NCI-H2227 (cell line): ENCODE measurements around the gene MRPL58.
A peak's percentile ranks its signal among the peaks of the same experiment; 100 is the strongest.

Experiments used
- DNase-seq: peaks from one replicate; lab custom pipeline; 2025; ENCODE audit not compliant: unreplicated experiment; lab: John Stamatoyannopoulos, UW

Gene MRPL58

DNA sequence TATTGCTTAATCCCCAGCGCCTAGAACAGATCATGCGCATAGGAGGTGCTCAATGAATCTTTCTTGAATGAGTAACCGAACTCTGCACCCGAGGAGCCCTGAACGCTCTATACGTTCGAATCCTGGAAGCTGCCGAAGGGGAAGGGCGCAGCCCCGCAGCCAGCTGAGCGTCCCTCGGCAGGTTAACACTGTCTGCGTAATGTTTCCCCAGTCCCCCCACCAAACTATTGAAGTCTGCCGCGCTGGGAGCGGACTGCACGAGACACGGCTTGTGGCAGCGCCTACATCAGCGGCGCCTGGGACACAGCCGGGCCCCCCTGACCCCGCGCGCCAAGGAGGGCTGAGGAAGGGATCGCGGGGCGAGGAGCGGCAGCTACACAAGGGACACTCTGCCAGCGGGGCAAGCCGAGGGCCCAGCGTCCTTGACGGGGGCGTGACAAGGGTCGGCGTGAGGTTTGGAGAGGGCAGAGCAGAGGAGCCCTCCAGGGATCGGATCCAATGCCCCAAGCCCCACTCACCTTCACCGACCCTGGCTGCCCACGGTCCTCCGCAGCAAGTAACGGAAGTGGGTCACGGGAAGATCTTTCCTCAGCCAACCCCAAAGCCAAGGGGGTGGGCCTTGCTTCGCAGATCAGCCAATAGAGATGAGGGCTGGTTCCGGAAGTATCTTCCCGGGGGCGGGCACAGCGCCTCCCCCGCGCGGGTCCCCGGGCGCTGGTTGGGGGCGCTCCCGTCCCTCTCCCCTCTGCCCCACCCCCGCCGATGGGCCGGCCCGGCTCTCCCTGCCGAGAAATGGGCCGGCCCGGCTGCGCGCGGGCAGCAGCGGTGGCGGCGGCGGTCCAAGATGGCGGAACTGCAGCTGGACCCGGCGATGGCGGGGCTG, 34.2 kb downstream of the MRPL58 start, which contains the start of the genes ATP5PD and KCTD2:
ATP5PD (minus strand) TSS at position 563 of the 883 bp plus-strand sequence. CDS start 4,319 bp downstream, outside the sequence.
KCTD2 (plus strand) TSS at position 819 of the 883 bp plus-strand sequence; CDS start at position 845, 26 bp downstream.
- peak; percentile 97 for DNase-seq

DNA sequence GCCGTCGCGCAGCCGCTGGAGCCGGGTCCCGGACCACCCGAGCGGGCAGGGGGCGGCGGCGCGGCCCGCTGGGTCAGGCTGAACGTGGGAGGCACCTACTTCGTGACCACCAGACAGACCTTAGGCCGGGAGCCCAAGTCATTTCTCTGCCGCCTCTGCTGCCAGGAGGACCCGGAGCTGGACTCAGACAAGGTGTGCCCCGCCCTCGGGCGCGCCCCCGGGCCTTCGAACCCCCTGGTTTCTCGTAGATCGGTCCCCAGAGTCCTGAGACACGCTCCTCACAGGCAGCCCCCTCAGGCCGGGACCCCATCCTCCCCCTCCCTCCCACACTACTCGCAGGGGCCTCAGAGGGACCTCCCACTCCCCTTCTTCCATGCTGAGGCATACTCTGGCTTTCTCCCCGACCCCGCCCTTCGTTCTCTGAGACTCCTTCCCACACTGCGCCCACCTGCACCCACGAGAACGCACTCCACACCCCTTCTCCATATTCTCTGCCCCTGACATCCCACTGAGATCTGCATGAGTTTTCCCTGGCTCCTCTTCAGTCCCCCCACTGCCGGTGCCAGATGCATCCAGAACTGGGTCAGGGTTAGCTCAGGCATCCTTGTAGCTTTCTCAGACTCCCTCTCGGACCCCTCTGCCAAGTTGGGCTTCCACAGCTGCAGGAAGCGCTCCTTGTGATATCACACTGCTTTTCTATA, 35.1 kb downstream of the MRPL58 start:
- DNase-seq = peak; percentile 60

DNA sequence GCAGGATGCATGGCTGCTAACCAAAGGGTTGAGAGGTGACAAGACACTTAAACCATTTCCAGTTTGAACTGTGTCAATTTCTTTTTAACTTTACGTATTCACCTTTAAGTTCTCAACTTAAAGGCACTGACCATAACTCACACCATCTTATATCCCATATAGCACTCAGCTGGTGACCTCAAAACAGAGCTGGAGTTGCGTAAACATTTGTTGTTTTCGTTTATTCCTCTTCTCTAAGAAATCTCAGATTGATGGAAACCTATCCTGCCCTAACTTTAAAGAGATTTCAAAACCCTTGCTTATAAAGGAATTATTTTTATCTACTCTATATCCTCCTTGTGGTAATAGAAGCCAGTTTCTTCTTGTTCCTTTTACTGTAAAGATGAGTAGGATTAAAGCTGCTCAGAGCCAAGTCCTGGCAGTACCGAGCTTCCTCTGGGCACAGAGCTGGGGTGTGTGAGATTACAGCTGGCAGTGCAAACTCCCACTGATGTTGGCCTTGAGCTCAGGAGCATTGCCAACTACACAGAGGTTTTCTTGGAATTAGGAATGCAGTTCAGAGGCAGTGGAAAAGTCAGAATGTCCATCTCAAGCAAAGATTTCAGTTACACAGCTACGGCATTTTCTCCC, 35.9 kb downstream of the MRPL58 start:
- DNase-seq = no peak

DNA sequence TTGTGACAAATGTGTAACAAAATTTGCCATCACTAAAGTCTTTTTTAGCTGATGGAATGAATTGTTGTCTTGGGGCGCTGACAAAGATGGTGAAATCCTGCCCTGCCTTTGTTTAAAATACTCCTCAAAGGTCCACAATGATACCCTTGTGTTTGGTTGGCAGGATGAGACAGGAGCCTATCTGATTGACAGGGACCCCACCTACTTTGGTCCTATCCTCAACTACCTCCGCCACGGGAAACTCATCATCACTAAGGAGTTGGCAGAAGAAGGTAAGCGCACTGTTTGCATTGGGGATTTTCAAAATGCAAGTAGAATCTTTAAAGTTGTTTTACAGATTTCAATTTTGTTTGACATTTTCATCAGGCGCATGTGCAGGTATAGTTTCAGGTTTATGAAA, 36.6 kb downstream of the MRPL58 start:
- DNase-seq = no peak

DNA sequence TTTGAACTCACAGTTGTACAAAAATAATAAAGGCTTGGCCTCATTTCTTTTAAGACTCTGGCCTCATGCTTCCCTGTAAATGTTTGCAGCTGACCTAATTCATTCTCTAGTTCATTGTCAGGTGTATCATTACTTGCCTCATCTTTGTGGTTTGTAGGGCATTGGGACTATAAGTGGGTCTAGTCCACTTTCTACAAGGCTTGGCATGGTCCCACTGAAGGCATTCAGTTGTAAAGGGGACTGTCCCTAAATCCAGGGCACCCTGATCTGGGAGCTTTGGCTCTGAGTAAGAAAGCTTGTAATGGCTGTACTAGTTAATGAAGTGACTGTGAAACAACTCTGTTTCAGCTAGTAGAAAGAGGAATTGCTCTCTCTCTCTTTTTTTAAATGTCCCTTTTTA, 37.2 kb downstream of the MRPL58 start:
- DNase-seq = no peak

DNA sequence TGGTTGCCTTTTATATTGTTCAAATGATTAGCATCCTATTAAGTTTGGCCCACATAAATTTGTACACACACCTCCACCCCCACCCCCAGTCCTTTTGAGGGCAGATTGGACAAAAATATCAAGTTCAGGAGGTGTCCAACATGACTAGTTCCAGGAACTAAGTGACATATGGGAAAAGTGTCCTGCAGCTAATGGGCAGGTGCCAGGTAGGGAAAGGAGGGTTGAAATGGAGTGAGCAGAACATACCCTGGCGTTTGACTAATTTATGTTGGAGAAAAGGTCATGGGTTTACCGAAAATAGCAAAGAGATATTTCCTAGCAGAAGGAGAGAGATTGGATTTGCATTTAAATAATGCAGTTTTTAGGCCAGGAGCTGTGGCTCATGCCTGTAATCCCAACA, 39.5 kb downstream of the MRPL58 start:
- DNase-seq = no peak

DNA sequence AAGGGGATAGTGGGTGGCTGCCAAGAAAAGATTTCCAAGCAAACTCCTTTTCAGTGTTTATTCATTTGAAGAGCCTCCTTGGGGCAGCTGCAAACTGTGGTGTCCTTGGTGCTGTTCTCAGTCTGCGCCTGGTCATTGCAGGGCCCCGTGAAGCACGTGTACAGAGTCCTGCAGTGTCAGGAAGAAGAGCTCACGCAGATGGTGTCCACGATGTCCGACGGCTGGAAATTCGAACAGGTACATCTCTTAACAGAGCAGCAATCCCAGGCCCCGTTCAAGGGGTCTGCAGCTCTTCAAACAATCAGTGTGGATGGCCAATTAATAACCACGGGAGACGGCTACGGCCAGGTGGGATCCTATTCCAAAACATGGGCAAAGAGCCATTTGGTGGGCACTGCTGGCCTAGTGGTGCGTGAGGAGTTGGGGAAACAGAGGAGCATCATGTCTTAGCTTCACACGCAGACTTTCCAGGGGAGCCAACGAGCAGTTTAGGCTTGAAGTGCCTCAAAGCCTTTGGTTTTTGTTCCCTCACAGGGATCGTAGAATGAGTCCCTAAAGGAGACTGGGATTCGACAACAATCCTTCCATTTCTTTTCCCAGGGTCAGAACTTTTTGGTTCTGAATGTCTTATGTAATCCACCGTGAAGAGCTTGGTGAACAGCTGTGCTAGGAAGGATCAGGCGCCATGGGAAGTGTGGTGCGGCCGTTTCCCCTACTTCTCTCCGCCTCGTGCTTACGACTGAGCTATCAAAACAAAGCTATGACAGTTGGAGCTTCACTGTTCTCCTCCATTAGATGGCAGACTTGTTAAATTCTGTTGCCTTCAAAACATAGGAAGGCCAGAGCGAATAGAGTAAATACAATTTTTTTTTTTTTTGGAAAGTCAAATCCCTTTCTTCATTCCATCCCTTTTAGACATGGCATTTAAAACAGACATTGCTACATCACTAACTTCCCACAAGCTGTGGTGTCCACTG, 47.2 kb downstream of the MRPL58 start:
- DNase-seq = peak; percentile 39

DNA sequence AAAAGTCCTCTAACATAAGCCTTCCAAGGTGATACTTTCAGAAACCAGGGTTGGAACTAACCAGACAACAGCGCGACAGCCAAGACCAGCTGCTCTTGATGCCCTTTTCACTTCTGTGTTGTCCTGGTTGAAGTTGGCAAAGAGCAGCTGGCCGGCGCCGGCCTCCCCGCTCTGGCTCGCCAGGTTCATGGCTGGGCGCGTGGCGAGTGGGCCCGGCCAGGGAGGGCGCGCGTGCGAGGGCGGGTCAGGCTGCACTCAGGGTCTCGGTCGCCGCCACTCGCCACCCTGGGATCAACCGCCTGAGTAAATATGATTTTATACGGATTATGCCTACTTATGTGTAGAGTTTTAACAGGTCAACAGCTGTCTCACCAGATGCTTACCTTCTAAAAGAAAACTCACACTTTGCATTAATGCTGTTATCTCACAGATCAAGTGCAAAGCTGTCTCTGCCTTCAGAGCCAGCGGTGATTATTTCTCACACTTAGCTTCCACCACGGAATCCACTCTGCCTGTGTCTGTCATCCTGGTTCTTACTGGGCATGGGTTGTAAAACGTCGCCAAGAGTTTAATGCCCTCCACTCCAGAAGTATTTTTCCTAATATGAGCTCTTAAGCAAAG, 48.1 kb downstream of the MRPL58 start:
- no peak for DNase-seq

DNA sequence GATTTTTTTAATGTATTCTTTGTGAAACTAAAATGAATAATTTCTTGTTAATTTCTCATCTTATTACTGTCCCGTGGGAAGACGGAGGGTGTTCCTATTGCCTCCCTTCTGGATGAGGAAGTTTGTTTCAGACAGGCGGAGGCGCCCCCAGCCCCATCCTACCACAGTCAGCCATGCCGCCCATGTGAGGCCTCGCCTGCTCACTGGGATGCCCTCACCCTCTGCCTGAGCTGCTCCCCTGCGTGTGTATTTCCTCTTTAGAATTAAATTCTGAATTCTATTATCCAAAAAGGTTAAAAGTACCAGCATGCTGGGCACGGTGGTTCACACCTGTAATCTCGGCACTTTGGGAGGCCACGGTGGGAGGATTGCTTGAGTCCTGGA, 48.6 kb downstream of the MRPL58 start:
- DNase-seq = no peak

DNA sequence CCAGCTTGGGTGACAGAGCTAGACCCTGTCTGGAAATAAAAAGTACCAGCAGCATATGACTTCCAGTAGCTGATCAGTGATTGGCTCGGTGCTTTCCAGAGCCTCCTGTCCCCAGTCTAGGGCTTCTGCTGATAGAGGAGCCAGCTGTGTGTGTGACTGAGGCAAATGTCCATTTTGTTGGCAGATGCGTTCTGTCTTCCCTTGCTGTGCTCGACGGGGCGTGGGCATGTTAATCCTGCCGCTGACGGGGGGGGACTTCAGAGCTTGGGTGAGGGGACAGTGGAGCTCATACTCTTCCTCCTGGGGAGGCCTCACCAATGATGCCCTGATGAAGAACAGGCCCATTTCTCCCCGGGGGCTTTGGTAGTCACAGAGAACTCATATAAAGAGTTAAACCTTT, 49.1 kb downstream of the MRPL58 start:
- DNase-seq = no peak

DNA sequence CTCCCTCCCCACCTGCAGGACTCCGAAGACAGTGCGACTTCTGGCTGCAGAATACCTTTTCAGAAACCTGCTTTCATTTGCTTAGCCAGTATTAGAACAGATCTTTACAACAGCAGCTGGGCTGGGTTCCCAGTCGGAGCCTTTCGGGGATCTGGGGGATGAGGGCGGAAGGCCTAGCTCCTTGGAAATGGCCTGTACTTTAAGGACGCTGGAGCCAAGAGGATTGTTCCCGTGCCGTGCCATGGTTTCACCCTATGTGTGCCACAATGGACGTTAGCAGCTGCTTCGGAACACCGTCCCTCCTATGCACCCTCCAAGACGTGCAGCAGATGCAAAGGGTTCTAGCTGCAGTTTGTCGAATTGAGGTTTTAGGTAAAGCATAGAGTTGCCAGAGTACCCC, 50.7 kb downstream of the MRPL58 start:
- no peak for DNase-seq

DNA sequence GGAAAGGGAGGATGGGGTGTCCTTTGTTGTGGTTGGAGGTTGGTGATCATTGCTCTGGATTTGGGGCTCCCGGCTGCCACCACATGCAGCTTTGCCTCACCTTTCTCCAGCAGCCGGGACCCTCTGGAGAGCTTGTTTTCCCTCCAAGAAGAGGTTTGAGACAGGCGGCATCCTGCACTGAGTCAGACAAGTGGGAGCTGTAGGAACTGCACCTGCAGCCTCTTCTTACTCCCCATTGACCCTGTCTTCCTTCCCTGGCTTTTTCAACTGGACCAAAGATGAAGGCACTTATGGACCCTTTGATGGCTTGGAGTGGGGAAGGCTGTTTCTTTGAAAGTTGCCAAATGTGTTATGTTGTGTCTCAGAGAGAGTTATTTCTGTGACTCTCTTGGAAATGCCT, 51.2 kb downstream of the MRPL58 start:
- no peak for DNase-seq

DNA sequence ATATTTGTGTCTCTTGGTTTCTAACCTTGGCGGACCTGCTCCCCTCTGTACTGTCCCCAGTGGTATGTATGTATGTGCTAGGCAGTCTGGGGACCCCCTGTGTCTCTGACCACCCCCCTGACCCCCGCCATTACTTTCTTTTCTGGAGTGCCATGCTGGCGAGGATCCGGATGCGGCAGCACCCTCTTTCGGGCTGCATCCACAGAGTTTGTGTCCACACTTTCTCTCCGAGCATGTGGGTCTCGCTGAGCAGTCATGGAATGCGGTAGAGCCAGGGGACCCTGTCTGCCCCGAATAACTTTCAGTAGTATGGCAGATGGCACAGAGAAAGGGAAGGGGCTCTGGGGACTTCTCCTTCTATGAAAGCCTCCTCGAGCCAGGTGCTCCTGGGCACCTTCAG, 51.6 kb downstream of the MRPL58 start:
- no peak for DNase-seq

DNA sequence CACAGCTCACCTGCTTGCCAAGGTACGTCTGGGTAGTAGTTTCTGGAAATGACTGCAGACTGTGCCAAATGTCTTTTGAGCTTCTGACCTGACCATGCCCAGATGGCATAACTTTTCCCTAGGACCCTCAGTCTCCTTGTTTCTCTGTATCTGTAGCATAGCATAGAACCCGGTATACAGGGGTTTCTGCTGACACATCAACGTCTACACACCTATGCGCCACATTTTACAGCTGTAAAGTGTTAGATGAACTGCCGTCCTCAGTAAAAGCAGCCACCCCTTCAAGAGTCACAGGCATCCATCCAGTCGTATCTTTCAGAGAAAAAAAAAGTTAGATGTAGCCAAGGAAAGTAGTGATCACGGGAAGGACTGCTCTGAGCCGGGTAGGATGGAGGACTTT, 52.0 kb downstream of the MRPL58 start:
- no peak for DNase-seq

DNA sequence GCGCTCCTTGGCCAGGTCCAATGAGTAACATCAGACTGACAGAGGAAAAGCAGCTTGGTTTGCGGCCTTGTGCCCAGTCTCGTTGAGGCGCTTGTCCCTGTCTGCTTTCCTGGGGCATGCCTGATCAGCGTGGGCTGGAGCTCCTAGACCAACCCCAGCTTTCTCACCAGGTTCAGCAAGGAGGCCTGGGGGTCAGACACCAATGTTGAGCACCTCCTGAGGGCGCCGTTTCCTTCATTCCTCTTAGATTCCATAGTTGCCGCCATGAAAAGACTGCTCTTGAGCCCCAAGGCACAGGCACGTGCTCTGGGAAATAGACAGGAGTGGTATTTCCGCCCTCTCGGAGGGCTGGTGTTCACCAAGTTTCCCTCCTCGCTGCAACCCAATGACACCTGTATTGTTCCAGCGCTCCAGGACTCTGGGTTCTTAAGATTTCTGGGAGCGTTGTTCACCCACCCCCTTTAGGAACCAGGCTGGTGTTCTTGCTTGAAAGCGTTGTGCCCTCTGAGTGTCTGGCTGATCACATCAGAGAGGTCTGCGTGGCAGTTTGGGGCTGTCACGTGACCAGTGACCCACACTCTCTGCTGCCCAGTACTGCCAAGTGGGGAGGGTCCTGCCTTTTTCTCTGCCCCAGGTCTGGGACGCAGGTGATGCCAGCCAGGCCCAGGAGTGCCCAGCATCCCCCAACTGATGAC, 52.5 kb downstream of the MRPL58 start:
- no peak for DNase-seq

DNA sequence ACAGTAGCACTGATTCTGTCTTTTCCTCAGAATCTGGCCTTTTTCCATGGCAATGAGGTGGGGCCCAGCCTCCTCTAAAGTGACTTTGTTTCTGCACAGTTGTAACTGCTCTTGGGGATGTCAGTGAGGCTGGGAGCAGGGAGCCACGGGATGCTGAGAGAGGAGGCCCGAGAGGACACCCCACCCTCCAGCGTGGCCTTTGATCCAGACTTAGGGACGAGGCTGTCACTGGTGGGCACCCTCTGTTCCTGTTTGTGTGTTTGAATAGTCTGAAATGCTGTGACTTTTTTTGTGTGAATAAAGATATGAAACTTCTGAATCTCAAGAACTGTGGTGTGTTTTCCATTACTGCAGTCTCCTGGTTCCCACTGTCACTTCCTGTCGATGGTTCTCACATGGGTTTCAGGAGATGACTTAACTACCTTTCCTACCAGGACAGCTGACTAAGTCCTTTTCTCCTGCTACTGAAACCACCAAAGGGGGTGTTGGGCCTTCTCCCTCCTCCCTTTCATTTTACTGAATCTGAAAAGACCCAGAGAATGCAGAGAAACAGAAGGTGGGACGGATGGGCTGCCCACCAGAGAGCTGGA, 53.2 kb downstream of the MRPL58 start:
- DNase-seq = no peak

DNA sequence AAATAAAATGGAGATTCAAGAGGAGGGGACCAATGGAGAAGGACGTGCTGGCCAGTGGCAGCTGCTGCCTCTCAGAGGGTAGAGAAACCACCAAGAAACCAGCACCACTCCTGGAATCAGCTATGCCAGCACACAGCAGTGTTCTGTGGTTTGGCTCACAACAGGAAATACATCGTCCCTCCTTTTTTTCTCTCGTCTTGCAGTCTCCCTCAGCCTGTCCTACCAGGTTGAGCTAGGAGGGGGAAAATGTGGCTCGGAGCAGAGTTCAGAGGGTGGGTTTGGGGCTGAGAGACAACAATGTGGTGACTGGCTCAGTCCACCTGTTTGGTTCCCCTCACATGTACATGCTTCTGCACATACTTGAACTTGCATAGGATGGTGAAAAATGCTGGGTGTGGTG, 55.4 kb downstream of the MRPL58 start:
- no peak for DNase-seq

DNA sequence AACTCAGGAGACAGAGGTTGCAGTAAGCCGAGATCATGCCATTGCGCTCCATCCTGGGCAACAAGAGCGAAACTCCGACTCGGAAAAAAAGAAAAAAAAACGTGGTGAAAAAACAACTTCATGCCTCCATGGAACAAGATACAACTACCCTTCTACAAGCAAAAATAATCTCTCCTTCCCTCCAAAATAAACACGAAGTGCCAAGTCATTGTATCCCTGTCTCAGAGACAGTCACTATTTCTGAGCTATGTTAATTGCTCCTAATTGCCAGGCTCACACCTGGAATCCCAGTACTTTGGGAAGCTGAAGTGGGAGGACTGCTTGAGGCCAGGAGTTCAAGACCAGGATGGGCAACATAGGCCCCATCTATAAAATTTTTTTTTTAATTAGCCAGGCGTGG, 56.3 kb downstream of the MRPL58 start:
- DNase-seq = no peak

DNA sequence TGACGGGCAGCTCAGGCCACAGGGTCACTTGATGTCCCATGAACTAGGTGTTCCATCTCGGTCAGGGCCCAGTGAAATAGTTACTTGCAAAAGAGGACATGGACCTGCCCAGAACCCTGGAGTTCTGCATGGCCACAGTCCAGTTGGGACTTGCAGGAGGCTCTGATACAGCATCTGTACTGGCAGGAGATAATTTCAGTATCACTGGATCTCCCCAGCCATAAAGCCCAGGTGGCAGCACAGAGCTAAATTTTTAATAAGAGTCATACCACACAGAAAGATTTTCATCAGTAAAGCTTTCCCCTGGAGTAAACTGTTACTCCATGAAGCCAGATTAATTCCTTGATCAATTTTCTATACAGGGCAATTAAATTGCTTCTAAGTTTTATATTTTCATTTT, 57.3 kb downstream of the MRPL58 start:
- no peak for DNase-seq
